GM23338 (cell line): ENCODE results near the gene PDYN. TPM values are rescaled to one million over a fixed set of nuclear protein-coding genes. Genes with fewer than 3 reads are reported as not detected.
A peak's percentile ranks its signal among the peaks of the same experiment; 100 is the strongest.

ENCODE experiments used
- ATAC-seq: fragments of 200-7000 bp; cut with Tn5 transposase; 3 replicates; pipeline ENCODE4 v1.9.1; 2020
- DNase-seq: peaks from one replicate; pipeline ENCODE4 v3.0.0-alpha.2; 2015; ENCODE audit warnings: low spot score
- H2AFZ ChIP-seq: fragments of 200-600 bp; sonication (generic); 2 replicates; pipeline ENCODE4 v1.8.0; 2016; ENCODE audit warnings: antibody characterized with exemption, mild to moderate bottlenecking, moderate library complexity
- H3F3A ChIP-seq: fragments of 200-600 bp; sonication (generic); replicated peaks from 2 replicates; pipeline ENCODE4 v1.8.0; 2017; ENCODE audit warnings: antibody characterized with exemption, mixed run types, low read depth
- H3K27ac ChIP-seq: fragments of 200-600 bp; sonication (generic); 2 replicates; pipeline ENCODE4 v1.6.1; 2016; ENCODE audit warnings: low read depth
- H3K27me3 ChIP-seq: fragments of 200-600 bp; sonication (generic); 2 replicates; pipeline ENCODE4 v1.8.0; 2016; ENCODE audit warnings: mild to moderate bottlenecking, mixed run types, moderate library complexity; ENCODE audit not compliant: insufficient read depth
- H3K36me3 ChIP-seq: fragments of 200-600 bp; sonication (generic); 2 replicates; pipeline ENCODE4 v1.8.0; 2016; ENCODE audit warnings: mild to moderate bottlenecking; ENCODE audit not compliant: insufficient read depth
- H3K4me1 ChIP-seq: fragments of 200-600 bp; sonication (generic); 2 replicates; pipeline ENCODE4 v1.8.0; 2016; ENCODE audit warnings: mild to moderate bottlenecking, moderate library complexity; ENCODE audit not compliant: insufficient read depth
- H3K4me2 ChIP-seq: fragments of 200-600 bp; sonication (generic); 2 replicates; pipeline ENCODE4 v1.7.1; 2017; ENCODE audit warnings: mixed run types
- H3K4me3 ChIP-seq: fragments of 200-600 bp; sonication (generic); 2 replicates; pipeline ENCODE4 v1.6.1; 2016; ENCODE audit warnings: mixed run types
- H3K79me2 ChIP-seq: fragments of 200-600 bp; sonication (generic); replicated peaks from 2 replicates; pipeline ENCODE4 v1.8.0; 2017; ENCODE audit warnings: mild to moderate bottlenecking; ENCODE audit not compliant: insufficient read depth
- H3K9me2 ChIP-seq: fragments of 200-600 bp; sonication (generic); 2 replicates; pipeline ENCODE4 v1.8.0; 2017; ENCODE audit not compliant: insufficient read depth
- H4K20me1 ChIP-seq: fragments of 200-600 bp; sonication (generic); replicated peaks from 2 replicates; pipeline ENCODE4 v1.8.0; 2017; ENCODE audit warnings: mild to moderate bottlenecking; ENCODE audit not compliant: insufficient read depth
- H3K27ac Mint-ChIP-seq: 2 replicates; pipeline ENCODE4 v1.8.0; 2020; ENCODE audit warnings: inconsistent platforms, mild to moderate bottlenecking, moderate library complexity, mixed read lengths
- H3K27me3 Mint-ChIP-seq: 3 replicates; pipeline ENCODE4 v1.8.0; 2022; ENCODE audit warnings: low read depth, mild to moderate bottlenecking, moderate library complexity, mixed read lengths, inconsistent platforms; ENCODE audit not compliant: insufficient read depth, poor library complexity
- H3K36me3 Mint-ChIP-seq: 3 replicates; pipeline ENCODE4 v1.8.0; 2021; ENCODE audit warnings: low read depth, mild to moderate bottlenecking, inconsistent platforms, moderate library complexity, mixed read lengths
- H3K4me1 Mint-ChIP-seq: 3 replicates; pipeline ENCODE4 v1.8.0; 2020; ENCODE audit warnings: mild to moderate bottlenecking, inconsistent platforms, mixed read lengths
- H3K4me3 Mint-ChIP-seq: 3 replicates; pipeline ENCODE4 v1.8.0; 2021; ENCODE audit warnings: moderate library complexity, mild to moderate bottlenecking, inconsistent platforms, mixed read lengths
- H3K9me3 Mint-ChIP-seq: 3 replicates; pipeline ENCODE4 v1.8.0; 2020; ENCODE audit warnings: moderate library complexity, mild to moderate bottlenecking, inconsistent platforms, mixed read lengths
- CREB1 ChIP-seq: fragments of 250-450 bp; sonication (Bioruptor Pico); IDR thresholded peaks from 2 replicates; pipeline ENCODE4 v1.5.0; 2020; ENCODE audit warnings: low read depth, mild to moderate bottlenecking, moderate library complexity
- CTCF ChIP-seq, 2 experiments: fragments of 200-600 bp in 1 of 2; sonication (generic) in 1 of 2; conservative IDR thresholded peaks; 2 replicates each; pipeline versions ENCODE4 v1.5.1 to v1.6.1; 2016 to 2017; ENCODE audit warnings: antibody characterized with exemption in 2 of 2, low read depth in 2 of 2, mild to moderate bottlenecking in 2 of 2, moderate library complexity in 1 of 2
- ETS1 ChIP-seq: IDR thresholded peaks from 2 replicates; pipeline ENCODE4 v1.6.1; 2016; ENCODE audit warnings: antibody characterized with exemption
- EZH2 ChIP-seq: fragments of 200-600 bp; sonication (generic); IDR thresholded peaks from one replicate; pipeline ENCODE4 v1.8.0; 2017; ENCODE audit warnings: antibody characterized with exemption, mild to moderate bottlenecking, low read depth; ENCODE audit not compliant: unreplicated experiment
- EZH2phosphoT487 ChIP-seq: fragments of 200-600 bp; sonication (generic); IDR thresholded peaks from one replicate; pipeline ENCODE4 v1.8.1; 2018; ENCODE audit warnings: antibody characterized with exemption; ENCODE audit not compliant: unreplicated experiment
- JUNB ChIP-seq: IDR thresholded peaks from one replicate; pipeline ENCODE4 v1.6.1; 2016; ENCODE audit warnings: antibody characterized with exemption; ENCODE audit not compliant: unreplicated experiment
- NANOG ChIP-seq: IDR thresholded peaks from 2 replicates; pipeline ENCODE4 v1.6.1; 2016; ENCODE audit warnings: antibody characterized with exemption, borderline replicate concordance
- POLR2AphosphoS5 ChIP-seq: IDR thresholded peaks from 2 replicates; pipeline ENCODE4 v1.6.1; 2016; ENCODE audit warnings: antibody characterized with exemption, low read depth
- REST ChIP-seq: IDR thresholded peaks from one replicate; pipeline ENCODE4 v1.6.1; 2018; ENCODE audit warnings: antibody characterized with exemption; ENCODE audit not compliant: unreplicated experiment
- STAT1 ChIP-seq: IDR thresholded peaks from one replicate; pipeline ENCODE4 v1.6.1; 2016; ENCODE audit warnings: antibody characterized with exemption; ENCODE audit not compliant: unreplicated experiment
- ZNF114 ChIP-seq: fragments of 250-450 bp; sonication (Bioruptor Pico); IDR thresholded peaks from 2 replicates; pipeline ENCODE4 v1.5.0; 2020; ENCODE audit warnings: mild to moderate bottlenecking, moderate library complexity
- ZNF331 ChIP-seq: fragments of 250-450 bp; sonication (Bioruptor Pico); IDR thresholded peaks from 2 replicates; pipeline ENCODE4 v1.5.0; 2020; ENCODE audit warnings: low read depth, mild to moderate bottlenecking, moderate library complexity
- ZNF462 ChIP-seq: fragments of 250-450 bp; sonication (Bioruptor Pico); IDR thresholded peaks from 2 replicates; pipeline ENCODE4 v1.5.0; 2020; ENCODE audit warnings: mild to moderate bottlenecking, moderate library complexity
- polyA plus RNA-seq: library from polyadenylated mRNA; unstranded; fragments of >200 nt; fragmentation: Nextera tagmentation; extraction: Ambion mirVana; gene quantifications from 2 replicates; pipeline ENCODE4 v1.2.1, GENCODE V29; 2016
- total RNA-seq: library from RNA; depleted of rRNA; stranded (reverse); fragments of >200 nt; shearing (Covaris generic); gene quantifications from 2 replicates; pipeline ENCODE4 v1.2.3, GENCODE V29; 2014

The PDYN gene
- total and polyA plus RNA-seq, 2 experiments from 2014 or later, result 0.21 to 0.24 TPM

- H3K36me3 Mint-ChIP-seq, result no peaks in the 10 kb centered on the region
- peaks cover 43% of the 10 kb centered on the region for H3K4me1 ChIP-seq
- no peak overlapping the region for H2AFZ ChIP-seq
- TF ChIP-seq EZH2phosphoT487 (no peak), CTCF (conservative IDR thresholded peaks at IDR 0.05; ENCODE audit: low read depth in 2 of 2) (no peak), CREB1 (CRISPR knock-in tag) (no peak), POLR2AphosphoS5 (no peak), STAT1 (no peak), EZH2 (no peak), REST (no peak), ZNF331 (CRISPR knock-in tag) (no peak), ZNF114 (CRISPR knock-in tag) (no peak), JUNB (no peak), NANOG (no peak), ETS1 (no peak), ZNF462 (no peak)
- peak overlapping the region; percentile 11; the same call in 1 of the 3 replicates for H3K4me3 Mint-ChIP-seq
- no peaks in the 10 kb centered on the region for H3K79me2 ChIP-seq
- H3K4me1 Mint-ChIP-seq, result peaks cover 74% of the 10 kb centered on the region
- no peak overlapping the region for H3K4me2 ChIP-seq
- no peak overlapping the region for H3K4me3 ChIP-seq
- H3K36me3 ChIP-seq, result no peaks in the 10 kb centered on the region
- H3F3A ChIP-seq, result peaks cover 10% of the 10 kb centered on the region; the same call in 1 of the 2 replicates
- DNase-seq (no peak), ATAC-seq (no peak)
- H3K27ac ChIP-seq, result no peak overlapping the region
- H3K9me3 Mint-ChIP-seq, result no peaks in the 10 kb centered on the region
- H3K27ac Mint-ChIP-seq, result no peak overlapping the region
- no peaks in the 10 kb centered on the region for H4K20me1 ChIP-seq
- no peaks in the 10 kb centered on the region for H3K9me2 ChIP-seq
- H3K27me3 Mint-ChIP-seq, result peaks cover 18% of the 10 kb centered on the region
- H3K27me3 ChIP-seq, result peaks cover 15% of the 10 kb centered on the region
These were observed 42.3 kb downstream of the PDYN start for GRCh38 chr20:1951436-1952115.
